Activated naive CD4-positive, alpha-beta T cell treated with anti-CD3 and anti-CD28 coated beads, Interleukin-2, amount 50 U/mL, for 24 hours (primary cell): ENCODE data around the gene NCKAP5.

Experiments used
- H3K27ac Mint-ChIP-seq: one replicate; pipeline ENCODE4 v1.8.0; 2021; ENCODE audit warnings: mild to moderate bottlenecking, mixed read lengths
- H3K27me3 Mint-ChIP-seq: one replicate; pipeline ENCODE4 v1.8.0; 2021; ENCODE audit warnings: mixed read lengths
- H3K36me3 Mint-ChIP-seq: one replicate; pipeline ENCODE4 v1.8.0; 2021; ENCODE audit warnings: mixed read lengths
- H3K4me1 Mint-ChIP-seq: one replicate; pipeline ENCODE4 v1.8.0; 2021; ENCODE audit warnings: mixed read lengths
- H3K4me3 Mint-ChIP-seq: one replicate; pipeline ENCODE4 v1.8.0; 2021; ENCODE audit warnings: mild to moderate bottlenecking, mixed read lengths
- H3K9me3 Mint-ChIP-seq: one replicate; pipeline ENCODE4 v1.8.0; 2021; ENCODE audit warnings: mixed read lengths

The NCKAP5 gene

GRCh38 chr2:133422931-133423351 is 145.3 kb downstream of the NCKAP5 start:
- Mint-ChIP-seq H3K4me3 (no peak overlapping the region), H3K27ac (no peak overlapping the region), H3K27me3 (no peaks in the 10 kb centered on the region), H3K36me3 (no peaks in the 10 kb centered on the region), H3K9me3 (peaks cover 3% of the 10 kb centered on the region), H3K4me1 (no peaks in the 10 kb centered on the region)

GRCh38 chr2:133421516-133422324 is 146.5 kb downstream of the NCKAP5 start:
- Mint-ChIP-seq H3K4me3 (no peak overlapping the region), H3K9me3 (peaks cover 9% of the 10 kb centered on the region), H3K4me1 (no peaks in the 10 kb centered on the region), H3K27ac (no peak overlapping the region), H3K27me3 (no peaks in the 10 kb centered on the region), H3K36me3 (no peaks in the 10 kb centered on the region)

GRCh38 chr2:133420788-133421187 is 147.5 kb downstream of the NCKAP5 start:
- H3K9me3 Mint-ChIP-seq = peaks cover 9% of the 10 kb centered on the region
- no peaks in the 10 kb centered on the region for H3K27me3 Mint-ChIP-seq
- no peaks in the 10 kb centered on the region for H3K4me1 Mint-ChIP-seq

GRCh38 chr2:133418671-133419070 is 149.6 kb downstream of the NCKAP5 start:
- Mint-ChIP-seq H3K9me3 (peaks cover 5% of the 10 kb centered on the region), H3K4me1 (no peaks in the 10 kb centered on the region), H3K4me3 (no peak overlapping the region), H3K36me3 (no peaks in the 10 kb centered on the region), H3K27ac (no peak overlapping the region), H3K27me3 (no peaks in the 10 kb centered on the region)

More at GRCh38 chr2:133420788-133421187, 147.5 kb downstream of the NCKAP5 start:
- no peaks in the 10 kb centered on the region for H3K36me3 Mint-ChIP-seq
- no peak overlapping the region for H3K27ac Mint-ChIP-seq
- H3K4me3 Mint-ChIP-seq = no peak overlapping the region

GRCh38 chr2:133418021-133418420 is 150.2 kb downstream of the NCKAP5 start:
- Mint-ChIP-seq H3K9me3 (peaks cover 5% of the 10 kb centered on the region), H3K4me3 (no peak overlapping the region), H3K36me3 (no peaks in the 10 kb centered on the region), H3K27ac (no peak overlapping the region), H3K4me1 (no peaks in the 10 kb centered on the region), H3K27me3 (no peaks in the 10 kb centered on the region)

- Mint-ChIP-seq H3K4me3 (no peak overlapping the region), H3K27ac (no peak overlapping the region), H3K4me1 (no peaks in the 10 kb centered on the region), H3K27me3 (no peaks in the 10 kb centered on the region), H3K36me3 (no peaks in the 10 kb centered on the region), H3K9me3 (peaks cover 5% of the 10 kb centered on the region)
These were observed 150.8 kb downstream of the NCKAP5 start for GRCh38 chr2:133417415-133417814.

- peaks cover 5% of the 10 kb centered on the region for H3K9me3 Mint-ChIP-seq
- H3K27me3 Mint-ChIP-seq = no peaks in the 10 kb centered on the region
- H3K4me1 Mint-ChIP-seq = no peaks in the 10 kb centered on the region
- H3K4me3 Mint-ChIP-seq = no peak overlapping the region
- no peak overlapping the region for H3K27ac Mint-ChIP-seq
- H3K36me3 Mint-ChIP-seq = no peaks in the 10 kb centered on the region
These were observed 151.5 kb downstream of the NCKAP5 start for GRCh38 chr2:133416736-133417135.

- Mint-ChIP-seq H3K4me1 (no peaks in the 10 kb centered on the region), H3K4me3 (no peak overlapping the region), H3K27ac (no peak overlapping the region)
These were observed 152.1 kb downstream of the NCKAP5 start for GRCh38 chr2:133416146-133416545.

GRCh38 chr2:133415210-133415876 is 152.9 kb downstream of the NCKAP5 start:
- Mint-ChIP-seq H3K27me3 (no peaks in the 10 kb centered on the region), H3K9me3 (peaks cover 5% of the 10 kb centered on the region), H3K36me3 (no peaks in the 10 kb centered on the region), H3K27ac (no peak overlapping the region), H3K4me3 (no peak overlapping the region), H3K4me1 (no peaks in the 10 kb centered on the region)

More at GRCh38 chr2:133416146-133416545, 152.1 kb downstream of the NCKAP5 start:
- peaks cover 5% of the 10 kb centered on the region for H3K9me3 Mint-ChIP-seq
- H3K36me3 Mint-ChIP-seq = no peaks in the 10 kb centered on the region
- H3K27me3 Mint-ChIP-seq = no peaks in the 10 kb centered on the region

- H3K27me3 Mint-ChIP-seq = no peaks in the 10 kb centered on the region
- peaks cover 5% of the 10 kb centered on the region for H3K9me3 Mint-ChIP-seq
- no peak overlapping the region for H3K27ac Mint-ChIP-seq
- no peaks in the 10 kb centered on the region for H3K36me3 Mint-ChIP-seq
- H3K4me1 Mint-ChIP-seq = no peaks in the 10 kb centered on the region
- no peak overlapping the region for H3K4me3 Mint-ChIP-seq
These were observed 153.6 kb downstream of the NCKAP5 start for GRCh38 chr2:133414486-133415209.

- no peak overlapping the region for H3K4me3 Mint-ChIP-seq
- H3K9me3 Mint-ChIP-seq = peaks cover 5% of the 10 kb centered on the region
- no peaks in the 10 kb centered on the region for H3K36me3 Mint-ChIP-seq
- no peak overlapping the region for H3K27ac Mint-ChIP-seq
- H3K27me3 Mint-ChIP-seq = no peaks in the 10 kb centered on the region
- no peaks in the 10 kb centered on the region for H3K4me1 Mint-ChIP-seq
These were observed 154.4 kb downstream of the NCKAP5 start for GRCh38 chr2:133413863-133414262.

- Mint-ChIP-seq H3K27me3 (no peaks in the 10 kb centered on the region), H3K4me1 (no peaks in the 10 kb centered on the region), H3K36me3 (no peaks in the 10 kb centered on the region), H3K4me3 (no peak overlapping the region), H3K9me3 (peaks cover 4% of the 10 kb centered on the region), H3K27ac (no peak overlapping the region)
These were observed 155.6 kb downstream of the NCKAP5 start for GRCh38 chr2:133412694-133413093.

GRCh38 chr2:133411857-133412256 is 156.4 kb downstream of the NCKAP5 start:
- Mint-ChIP-seq H3K4me1 (no peaks in the 10 kb centered on the region), H3K9me3 (no peaks in the 10 kb centered on the region), H3K27me3 (no peaks in the 10 kb centered on the region), H3K4me3 (no peak overlapping the region), H3K27ac (no peak overlapping the region), H3K36me3 (no peaks in the 10 kb centered on the region)

- Mint-ChIP-seq H3K4me1 (no peaks in the 10 kb centered on the region), H3K4me3 (no peak overlapping the region), H3K9me3 (no peaks in the 10 kb centered on the region), H3K36me3 (no peaks in the 10 kb centered on the region), H3K27ac (no peak overlapping the region), H3K27me3 (no peaks in the 10 kb centered on the region)
These were observed 157.2 kb downstream of the NCKAP5 start for GRCh38 chr2:133411101-133411500.

- Mint-ChIP-seq H3K27me3 (no peaks in the 10 kb centered on the region), H3K36me3 (no peaks in the 10 kb centered on the region), H3K9me3 (no peaks in the 10 kb centered on the region), H3K27ac (no peak overlapping the region), H3K4me1 (no peaks in the 10 kb centered on the region), H3K4me3 (no peak overlapping the region)
These were observed 158.5 kb downstream of the NCKAP5 start for GRCh38 chr2:133409581-133410285.
